HG03139 (cell line): ENCODE results near the gene STPG2.

ENCODE experiments used
- ATAC-seq: cut with Tn5 transposase; IDR thresholded peaks from one replicate; pipeline ENCODE4 v1.9.1; 2021; ENCODE audit not compliant: unreplicated experiment

STPG2 gene

DNA sequence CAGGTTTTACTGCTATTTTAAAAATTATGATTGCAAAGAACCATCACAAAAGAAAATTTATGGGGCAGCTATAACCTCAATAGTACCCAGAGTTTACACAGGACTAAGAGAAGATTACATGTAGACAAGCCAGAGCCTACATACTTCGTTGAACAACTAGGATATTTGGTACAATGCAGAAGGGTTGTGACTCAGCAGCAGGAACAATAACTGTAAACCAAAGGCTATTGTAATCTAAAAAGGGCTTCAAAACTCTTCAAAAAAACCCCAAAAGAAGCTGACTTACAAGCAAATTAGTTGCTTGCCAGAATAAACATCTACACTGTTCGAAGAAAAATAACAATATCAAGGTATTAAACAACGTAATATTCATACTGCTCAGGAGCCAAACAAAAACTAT, 618.0 kb downstream of the STPG2 start:
- ATAC-seq: no peak

GRCh38 chr4:97517939-97518338, 625.3 kb downstream of the STPG2 start:
- ATAC-seq: no peak

- ATAC-seq: no peak
Observed at GRCh38 chr4:97513917-97514316, 629.4 kb downstream of the STPG2 start.
